PC-3 (cell line): ENCODE results near the gene FAM163A.

Experiments used
- CTCF ChIP-seq: fragments of 300-600 bp; sonication (generic); conservative IDR thresholded peaks from 2 replicates; pipeline ENCODE4 v1.5.1; 2017; ENCODE audit warnings: antibody characterized with exemption, low read depth, mild to moderate bottlenecking, low read length
- EZH2 ChIP-seq: fragments of 300-600 bp; sonication (generic); IDR thresholded peaks from one replicate; pipeline ENCODE4 v1.6.1; 2017; ENCODE audit warnings: antibody characterized with exemption, mild to moderate bottlenecking, low read length; ENCODE audit not compliant: unreplicated experiment

GRCh38 chr1:179825798-179826460 lies 82.8 kb downstream of the FAM163A start:
- TF ChIP-seq EZH2, result no peak
- no peak for TF ChIP-seq CTCF
